HG02678 (cell line): ENCODE results near the gene SUPT5H.

Experiments used
- ATAC-seq: cut with Tn5 transposase; IDR thresholded peaks from one replicate; pipeline ENCODE4 v1.9.1; 2021; ENCODE audit warnings: mild to moderate bottlenecking, moderate library complexity; ENCODE audit not compliant: unreplicated experiment

Gene SUPT5H

GRCh38 chr19:39445196-39446111 lies at the start of gene SUPT5H:
SUPT5H (plus strand) TSS chr19:39445582; CDS start chr19:39445891, 309 bp downstream.
- ATAC-seq: peak; percentile 88

GRCh38 chr19:39397360-39398296 lies 47.8 kb upstream of the SUPT5H start:
- ATAC-seq: no peak

DNA sequence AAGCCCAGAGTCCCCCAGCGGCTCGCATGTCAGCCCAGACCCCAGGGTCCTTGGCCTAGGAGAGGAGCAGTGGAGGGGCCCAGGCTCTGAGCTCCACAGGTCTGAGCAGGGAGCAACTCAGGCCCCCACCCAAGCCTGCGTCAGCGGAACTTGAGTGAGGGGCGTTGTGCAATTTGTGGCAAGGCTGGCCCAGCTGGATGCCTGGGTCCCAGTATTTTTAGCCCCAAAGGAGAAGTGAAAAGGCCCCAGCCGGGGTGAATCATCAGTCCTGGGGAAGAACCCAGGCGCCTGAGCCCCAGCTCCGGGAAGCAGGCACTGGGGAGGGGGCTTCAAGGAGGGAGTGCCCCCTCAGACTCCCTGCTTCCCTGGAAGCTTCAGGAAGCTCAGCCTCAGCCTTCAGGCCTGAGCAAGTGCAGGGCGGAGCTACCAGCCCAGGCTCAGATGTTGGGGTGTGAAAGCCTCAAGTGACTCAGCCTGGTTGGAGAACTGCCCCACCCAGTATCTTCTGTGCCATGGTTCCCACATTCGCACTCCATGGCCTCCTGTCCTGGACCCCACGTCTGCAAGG lies 47.0 kb upstream of the SUPT5H start:
- no peak for ATAC-seq

DNA sequence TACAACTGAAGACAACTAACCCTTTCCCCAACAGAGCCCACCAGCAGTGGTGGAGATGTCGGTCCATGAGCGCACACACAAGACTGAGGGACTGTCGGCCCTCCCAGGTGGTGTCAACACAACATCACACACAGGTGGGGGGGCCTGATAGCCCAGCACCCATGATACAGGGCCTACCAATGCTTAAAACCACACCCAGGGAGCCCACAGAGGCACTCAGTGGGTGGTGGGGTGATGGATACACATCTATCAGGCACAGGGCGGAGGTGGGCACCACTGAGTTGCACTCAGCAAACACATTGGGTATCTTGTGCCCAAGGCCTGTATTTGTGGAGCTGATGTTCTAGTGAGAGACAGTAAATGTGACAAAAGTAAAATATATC lies 45.7 kb upstream of the SUPT5H start:
- ATAC-seq: no peak

DNA sequence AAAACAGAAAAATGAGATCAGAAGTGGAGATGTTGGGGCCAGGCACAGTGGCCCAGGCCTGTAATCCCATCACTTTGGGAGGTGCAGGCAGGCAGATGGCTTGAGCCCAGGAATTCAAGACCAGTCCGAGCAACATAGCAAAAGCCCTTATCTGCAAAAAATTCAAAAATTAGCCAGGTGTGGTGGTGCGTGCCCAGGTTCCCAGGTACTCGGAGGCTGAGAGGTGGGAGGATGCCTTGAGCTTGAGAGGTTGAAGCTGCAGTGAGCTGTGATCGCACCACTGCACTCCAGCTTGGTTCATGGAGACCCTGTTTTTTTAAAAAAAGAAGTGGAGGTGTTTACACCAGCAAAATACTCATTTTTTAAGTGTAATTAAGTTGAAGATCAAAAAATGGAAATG lies 45.3 kb upstream of the SUPT5H start:
- ATAC-seq: no peak

GRCh38 chr19:39401070-39401548 lies 44.3 kb upstream of the SUPT5H start:
- peak; percentile 7 for ATAC-seq

- peak; percentile 28 for ATAC-seq
Measured at GRCh38 chr19:39401549-39402345, 43.6 kb upstream of the SUPT5H start.

GRCh38 chr19:39402346-39403300 lies 42.8 kb upstream of the SUPT5H start:
- ATAC-seq: peak; percentile 33

DNA sequence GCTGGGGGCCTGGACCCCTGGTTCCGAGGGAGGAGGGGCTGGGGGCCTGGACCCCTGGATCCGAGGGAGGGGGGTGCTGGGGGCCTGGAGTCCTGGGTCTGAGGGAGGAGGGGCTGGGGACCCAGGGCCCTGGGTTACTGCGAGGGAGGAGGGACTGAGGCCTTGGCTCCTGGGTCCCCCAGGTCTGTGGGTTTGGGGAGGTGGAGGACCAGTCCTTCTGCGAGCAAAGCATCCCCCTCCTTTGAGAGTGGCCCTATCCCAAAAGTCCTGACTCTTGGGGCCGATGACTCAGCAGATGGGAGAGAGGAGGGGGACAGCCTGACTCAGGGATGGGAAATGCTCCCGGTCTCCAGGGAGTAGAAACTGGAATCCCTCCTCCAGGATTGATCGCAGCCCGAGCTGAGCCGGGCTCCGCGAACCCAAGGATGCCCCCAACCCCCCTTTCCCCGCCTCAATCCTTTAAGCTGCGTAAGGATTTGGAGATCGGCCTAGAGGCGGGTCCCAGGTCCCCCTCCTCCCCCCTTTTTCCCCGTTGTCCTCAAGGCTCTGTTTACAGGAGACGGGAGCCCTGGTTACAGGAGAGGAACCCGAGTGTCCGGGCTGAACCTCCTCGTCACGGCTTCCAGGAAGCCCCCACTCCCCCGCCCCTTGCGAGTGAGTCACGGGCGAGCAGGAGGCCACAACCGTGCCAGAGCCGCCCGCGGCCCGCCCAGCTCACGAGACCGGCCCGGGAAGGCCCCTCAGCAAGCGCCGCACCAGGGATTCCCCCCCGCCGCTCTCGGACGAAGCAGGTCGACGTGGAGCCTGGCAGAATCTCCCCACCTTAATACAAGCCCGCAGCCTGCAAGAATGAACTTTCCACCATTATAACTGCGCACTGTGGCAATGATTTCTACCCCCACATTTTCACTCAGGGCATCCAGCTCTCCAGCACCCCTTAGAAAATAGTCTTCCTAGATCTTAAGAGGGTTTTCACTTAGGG lies 41.8 kb upstream of the SUPT5H start:
- no peak for ATAC-seq

DNA sequence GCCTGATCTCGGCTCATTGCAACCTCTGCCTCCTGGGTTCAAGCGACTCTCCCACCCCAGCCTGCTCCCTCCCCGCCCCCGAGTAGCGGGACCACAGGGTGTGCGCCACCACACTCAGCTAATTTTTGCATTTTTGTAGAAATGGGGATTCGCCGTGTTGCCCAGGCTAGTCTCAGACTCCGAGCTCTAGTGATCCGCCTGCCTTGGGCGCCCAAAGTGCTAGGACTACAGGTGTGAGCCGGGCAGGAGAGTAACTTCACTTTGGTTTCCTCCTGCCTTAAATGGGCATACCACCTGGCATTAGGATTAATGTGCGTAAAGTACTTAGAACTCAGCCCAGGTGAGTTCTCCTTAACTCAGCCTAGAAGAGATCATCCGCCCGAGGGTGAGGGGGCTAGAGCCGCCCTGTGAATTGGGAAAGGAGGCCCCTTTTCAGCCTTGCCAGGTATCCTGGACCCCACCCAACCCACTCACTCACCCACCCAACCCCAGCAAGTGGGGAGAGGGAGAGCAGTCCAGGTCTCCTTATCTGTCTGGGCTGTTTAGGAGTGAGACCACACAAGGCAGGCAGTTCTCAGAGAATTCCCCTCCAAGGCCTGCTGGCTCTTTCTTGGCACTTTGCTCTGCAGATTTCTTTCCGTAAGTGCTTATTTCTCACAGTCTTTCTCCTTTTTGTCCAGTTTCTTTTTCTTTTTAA lies 40.0 kb upstream of the SUPT5H start:
- no peak for ATAC-seq

DNA sequence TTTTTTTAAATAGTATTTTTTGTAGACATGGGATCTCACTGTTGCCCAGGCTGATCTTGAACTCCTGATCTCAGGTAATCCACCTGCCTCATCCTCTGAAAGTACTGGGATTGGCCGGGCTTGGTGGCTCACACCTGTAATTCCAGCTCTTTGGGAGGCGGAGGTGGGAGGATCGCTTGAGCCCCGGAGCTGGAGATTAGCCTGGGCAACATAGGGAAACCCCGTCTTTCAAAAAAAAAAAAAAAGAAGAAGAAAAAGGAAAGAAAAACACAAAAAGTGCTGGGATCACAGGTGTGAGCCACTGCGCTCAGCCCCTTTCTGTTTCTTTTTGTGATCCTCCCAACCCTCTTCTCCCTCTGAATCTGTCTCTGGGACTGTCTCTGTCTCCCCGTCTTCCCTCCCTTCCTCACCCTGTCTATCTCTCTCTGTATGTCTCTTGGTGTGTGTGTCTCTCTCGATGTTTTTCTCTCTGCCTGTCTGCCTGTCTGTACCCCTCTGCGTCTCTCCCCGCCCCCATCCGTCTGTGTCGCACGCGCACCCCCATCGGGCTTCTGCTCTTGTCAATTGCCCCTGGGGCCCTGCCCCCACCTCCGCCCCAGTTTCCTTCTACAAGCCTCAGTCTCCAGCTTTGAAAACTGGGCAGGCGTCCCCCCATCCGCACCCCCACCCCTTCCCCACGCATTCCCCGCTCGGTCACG lies 39.3 kb upstream of the SUPT5H start:
- ATAC-seq: no peak

DNA sequence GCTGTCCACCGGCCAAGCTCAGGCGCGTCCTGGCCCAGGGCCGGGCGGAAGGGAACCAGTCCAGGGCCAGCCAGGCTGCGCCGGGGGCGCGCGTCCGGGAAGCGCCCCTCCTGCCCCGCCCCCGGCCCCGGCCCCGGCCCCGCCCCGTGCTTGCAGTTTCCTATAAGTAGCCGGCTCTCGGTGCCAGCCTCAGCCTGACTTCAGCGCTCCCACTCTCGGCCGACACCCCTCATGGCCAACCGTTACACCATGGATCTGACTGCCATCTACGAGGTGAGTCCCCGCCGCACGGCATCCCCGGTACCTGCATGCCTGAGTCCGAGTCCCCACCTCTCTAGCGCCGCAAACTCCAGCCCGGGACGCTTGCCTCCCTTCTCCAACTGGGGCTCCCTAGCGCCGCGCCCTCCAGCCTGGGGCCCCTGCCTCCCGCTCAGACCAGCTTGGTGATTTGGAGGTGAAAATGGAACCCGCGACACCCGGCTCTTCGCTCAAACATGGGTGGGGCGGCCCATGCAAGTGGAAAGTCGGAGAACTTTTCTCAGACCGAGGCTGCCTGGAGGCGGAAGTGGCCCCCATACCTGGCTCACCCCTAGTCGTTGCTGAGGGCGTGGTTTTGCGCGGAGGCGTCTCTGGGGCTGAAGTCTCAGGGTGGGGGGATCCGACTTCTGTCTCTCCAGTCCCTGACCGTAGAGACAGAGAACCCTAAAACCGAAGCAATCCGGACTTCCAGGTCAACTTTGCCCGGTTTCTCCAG lies 38.5 kb upstream of the SUPT5H start, which contains the start of gene ZFP36:
TSS of gene ZFP36 (plus strand) at position 192 of the 754 bp plus-strand sequence. CDS start at position 250, 58 bp downstream.
- no peak for ATAC-seq

GRCh38 chr19:39407410-39407659 lies 38.0 kb upstream of the SUPT5H start:
- no peak for ATAC-seq

- no peak for ATAC-seq
Measured at GRCh38 chr19:39407660-39408391, 37.6 kb upstream of the SUPT5H start.

DNA sequence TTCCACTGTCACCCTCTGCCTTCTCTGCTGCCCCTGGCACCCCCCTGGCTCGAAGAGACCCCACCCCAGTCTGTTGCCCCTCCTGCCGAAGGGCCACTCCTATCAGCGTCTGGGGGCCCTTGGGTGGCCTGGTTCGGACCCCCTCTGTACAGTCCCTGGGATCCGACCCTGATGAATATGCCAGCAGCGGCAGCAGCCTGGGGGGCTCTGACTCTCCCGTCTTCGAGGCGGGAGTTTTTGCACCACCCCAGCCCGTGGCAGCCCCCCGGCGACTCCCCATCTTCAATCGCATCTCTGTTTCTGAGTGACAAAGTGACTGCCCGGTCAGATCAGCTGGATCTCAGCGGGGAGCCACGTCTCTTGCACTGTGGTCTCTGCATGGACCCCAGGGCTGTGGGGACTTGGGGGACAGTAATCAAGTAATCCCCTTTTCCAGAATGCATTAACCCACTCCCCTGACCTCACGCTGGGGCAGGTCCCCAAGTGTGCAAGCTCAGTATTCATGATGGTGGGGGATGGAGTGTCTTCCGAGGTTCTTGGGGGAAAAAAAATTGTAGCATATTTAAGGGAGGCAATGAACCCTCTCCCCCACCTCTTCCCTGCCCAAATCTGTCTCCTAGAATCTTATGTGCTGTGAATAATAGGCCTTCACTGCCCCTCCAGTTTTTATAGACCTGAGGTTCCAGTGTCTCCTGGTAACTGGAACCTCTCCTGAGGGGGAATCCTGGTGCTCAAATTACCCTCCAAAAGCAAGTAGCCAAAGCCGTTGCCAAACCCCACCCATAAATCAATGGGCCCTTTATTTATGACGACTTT lies 36.8 kb upstream of the SUPT5H start:
- no peak for ATAC-seq
